Measurements from ENCODE around the gene TMCC1. TPM values are rescaled to one million over a fixed set of nuclear protein-coding genes. Genes with fewer than 3 reads are reported as not detected.
A peak's percentile ranks its signal among the peaks of the same experiment; 100 is the strongest.

Gene TMCC1
- total RNA-seq, 6 experiments from 2014 or later, result 21.7 to 124 (median 25.2) TPM

DNA sequence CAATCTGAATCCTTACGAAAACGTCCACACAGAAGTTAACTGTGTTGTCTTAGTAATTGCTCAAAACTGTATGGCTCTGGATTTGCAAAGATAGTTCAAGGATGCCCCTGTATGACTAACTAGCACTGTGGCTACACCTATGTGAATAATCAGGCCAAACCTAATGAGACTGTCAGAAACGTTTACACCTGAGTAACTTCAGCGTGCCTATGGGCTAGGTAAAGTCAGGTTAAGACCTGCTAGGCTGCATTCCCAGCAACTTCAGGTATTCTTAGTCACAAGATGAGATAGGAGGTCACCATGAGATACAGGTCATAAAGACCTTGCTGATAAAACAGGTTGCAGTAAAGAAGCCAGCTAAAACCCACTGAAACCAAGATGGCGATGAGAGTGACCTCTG, 199.3 kb downstream of the TMCC1 start:
- no peak for TF ChIP-seq CTCF (IDR thresholded peaks at IDR 0.05)
- TF ChIP-seq POLR2A (IDR thresholded peaks at IDR 0.05), result no peak
- no peak for DNase-seq
- WGBS (ENCODE audit: insufficient coverage, low coverage, low lambda C conversion rate, missing lambda C conversion rate), result 80% methylated on average over 5 of the region's 5 CpGs
- Histone ChIP-seq H3K27ac (no peak overlapping the region), H3K9me3 (no peaks in the 10 kb centered on the region), H3K27me3 (no peaks in the 10 kb centered on the region), H3K36me3 (no peaks in the 10 kb centered on the region), H3K4me1 (peaks cover 0 to 3% (median 0%) of the 10 kb centered on the region in 4 donors), H3K4me3 (no peak overlapping the region)
- ATAC-seq, result no peak
- intact Hi-C loops (cut with DNase I), result no loop called here

- Histone ChIP-seq H3K4me3 (no peak overlapping the region), H3K27ac (no peak overlapping the region), H3K27me3 (no peaks in the 10 kb centered on the region), H3K4me1 (peaks cover 0 to 12% (median 0%) of the 10 kb centered on the region in 4 donors), H3K9me3 (no peaks in the 10 kb centered on the region), H3K36me3 (no peaks in the 10 kb centered on the region)
- WGBS (ENCODE audit: insufficient coverage, low coverage, low lambda C conversion rate, missing lambda C conversion rate), result 100% methylated on average over 2 of the region's 2 CpGs
- no peak for TF ChIP-seq POLR2A (IDR thresholded peaks at IDR 0.05)
- TF ChIP-seq CTCF (IDR thresholded peaks at IDR 0.05), result no peak
- intact Hi-C loops (cut with DNase I), result no loop called here
- DNase-seq (no peak), ATAC-seq (no peak)
Observed at GRCh38 chr3:129692743-129693142, 200.8 kb downstream of the TMCC1 start.

DNA sequence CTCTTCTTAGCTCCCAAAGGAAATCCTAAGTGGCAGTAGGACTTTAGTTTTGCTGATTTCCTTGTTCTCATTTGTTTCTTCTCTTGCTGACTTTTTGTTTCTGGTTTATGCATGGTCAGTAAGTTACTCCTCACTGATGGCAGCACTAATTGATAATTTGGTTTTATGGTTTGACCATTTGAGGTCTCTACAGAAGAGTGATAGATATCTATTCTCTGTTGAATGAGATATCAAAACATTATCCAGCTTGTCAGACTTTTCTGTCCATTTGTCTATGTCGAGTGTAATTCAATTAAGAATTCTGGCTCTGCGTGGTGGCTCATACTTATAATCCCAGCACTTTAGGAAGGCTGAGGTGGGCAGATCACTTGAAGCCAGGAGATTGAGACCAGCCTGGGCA, 202.5 kb downstream of the TMCC1 start:
- no peak overlapping the region for H3K4me3 ChIP-seq
- TF ChIP-seq CTCF (IDR thresholded peaks at IDR 0.05), result no peak
- TF ChIP-seq POLR2A (IDR thresholded peaks at IDR 0.05), result no peak
- DNase-seq, result no peak
- H3K9me3 ChIP-seq, result no peaks in the 10 kb centered on the region
- ATAC-seq, result no peak
- H3K36me3 ChIP-seq, result no peaks in the 10 kb centered on the region
- H3K4me1 ChIP-seq, result peaks cover 0 to 23% (median 2%) of the 10 kb centered on the region in 4 donors
- H3K27me3 ChIP-seq, result no peaks in the 10 kb centered on the region
- intact Hi-C loops (cut with DNase I), result no loop called here
- H3K27ac ChIP-seq, result no peak overlapping the region
- 94% methylated on average over 2 of the region's 2 CpGs for WGBS (ENCODE audit: insufficient coverage, low coverage, low lambda C conversion rate, missing lambda C conversion rate)

DNA sequence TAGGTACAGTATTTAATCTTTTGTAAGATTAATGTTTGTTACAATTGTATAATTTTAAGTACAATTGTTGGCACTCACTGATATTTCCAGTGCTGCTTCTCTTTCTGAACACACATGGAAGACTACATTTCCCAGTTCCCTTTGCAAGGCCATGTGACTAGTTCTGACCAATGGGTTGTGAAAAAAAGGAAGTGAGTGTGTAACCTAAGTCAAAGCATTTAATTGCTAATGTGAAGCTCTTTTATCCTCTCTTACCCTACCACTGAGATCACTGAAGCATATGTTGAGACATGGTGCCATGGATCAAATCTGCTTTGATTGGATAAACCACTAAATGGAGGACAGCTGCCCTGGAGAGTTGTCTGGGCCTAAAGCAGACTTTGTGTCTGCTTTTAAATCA, 203.1 kb downstream of the TMCC1 start:
- H3K27me3 ChIP-seq, result no peaks in the 10 kb centered on the region
- H3K36me3 ChIP-seq, result no peaks in the 10 kb centered on the region
- intact Hi-C loops (cut with DNase I), result no loop called here
- TF ChIP-seq CTCF (IDR thresholded peaks at IDR 0.05), result no peak
- no peak for TF ChIP-seq POLR2A (IDR thresholded peaks at IDR 0.05)
- ATAC-seq (peak; percentile 41 to 59 (median 50)), DNase-seq (no peak)
- no peak overlapping the region for H3K4me3 ChIP-seq
- H3K27ac ChIP-seq, result no peak overlapping the region
- H3K4me1 ChIP-seq, result peaks cover 0 to 23% (median 3%) of the 10 kb centered on the region in 4 donors
- H3K9me3 ChIP-seq, result no peaks in the 10 kb centered on the region

DNA sequence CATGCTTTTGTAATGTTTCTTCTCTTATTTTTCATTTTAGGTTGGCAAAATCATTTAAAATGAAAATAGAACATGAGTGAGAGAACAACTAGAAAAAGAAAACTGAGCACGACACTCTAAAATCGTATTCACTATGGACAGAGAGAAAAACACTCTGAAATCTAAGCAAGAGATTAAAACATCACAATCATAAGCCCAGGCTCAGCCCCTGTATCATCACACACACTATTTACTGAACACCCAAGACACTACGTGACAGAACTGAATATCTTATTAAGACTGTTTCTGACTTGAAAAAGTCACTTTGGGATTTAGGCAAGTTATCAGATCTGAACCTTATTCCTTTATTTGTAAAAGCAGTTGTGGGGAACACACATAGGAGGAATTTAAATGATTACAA, 204.5 kb downstream of the TMCC1 start:
- Histone ChIP-seq H3K4me3 (no peak overlapping the region), H3K36me3 (no peaks in the 10 kb centered on the region), H3K4me1 (peaks cover 0 to 29% (median 5%) of the 10 kb centered on the region in 4 donors), H3K27ac (peak overlapping the region in 2 of 3 donors; percentile 61 to 75), H3K9me3 (no peaks in the 10 kb centered on the region), H3K27me3 (no peaks in the 10 kb centered on the region)
- WGBS (ENCODE audit: insufficient coverage, low coverage, low lambda C conversion rate, missing lambda C conversion rate), result 67% methylated on average over 3 of the region's 3 CpGs
- intact Hi-C loops (cut with DNase I), result no loop called here
- ATAC-seq, result no peak
- no peak for DNase-seq
- no peak for TF ChIP-seq POLR2A (IDR thresholded peaks at IDR 0.05)
- TF ChIP-seq CTCF (IDR thresholded peaks at IDR 0.05), result no peak

Measured in right lobe of liver (tissue), 6 donors.